Esophagus squamous epithelium (tissue), 4 donors: ENCODE data around the gene TRPV3.

Source experiments
- POLR2A ChIP-seq, 4 donors: fragments of 450-650 bp; IDR thresholded peaks; one replicate each; pipeline ENCODE4 v1.6.1; 2017; ENCODE audit warnings: antibody characterized with exemption in 4 of 4, mild to moderate bottlenecking in 4 of 4, moderate library complexity in 3 of 4
- TF ChIP-seq, protein P1 (sequence below), 6 experiments: fragments of 450-650 bp in 4 of 6; fragments of 200-600 bp in 2 of 6; sonication (generic) in 2 of 6; IDR thresholded peaks; one replicate each; pipeline ENCODE4 v1.5.1; 2016 to 2019; ENCODE audit warnings: antibody characterized with exemption in 6 of 6, mild to moderate bottlenecking in 4 of 6, moderate library complexity in 4 of 6

DNA sequence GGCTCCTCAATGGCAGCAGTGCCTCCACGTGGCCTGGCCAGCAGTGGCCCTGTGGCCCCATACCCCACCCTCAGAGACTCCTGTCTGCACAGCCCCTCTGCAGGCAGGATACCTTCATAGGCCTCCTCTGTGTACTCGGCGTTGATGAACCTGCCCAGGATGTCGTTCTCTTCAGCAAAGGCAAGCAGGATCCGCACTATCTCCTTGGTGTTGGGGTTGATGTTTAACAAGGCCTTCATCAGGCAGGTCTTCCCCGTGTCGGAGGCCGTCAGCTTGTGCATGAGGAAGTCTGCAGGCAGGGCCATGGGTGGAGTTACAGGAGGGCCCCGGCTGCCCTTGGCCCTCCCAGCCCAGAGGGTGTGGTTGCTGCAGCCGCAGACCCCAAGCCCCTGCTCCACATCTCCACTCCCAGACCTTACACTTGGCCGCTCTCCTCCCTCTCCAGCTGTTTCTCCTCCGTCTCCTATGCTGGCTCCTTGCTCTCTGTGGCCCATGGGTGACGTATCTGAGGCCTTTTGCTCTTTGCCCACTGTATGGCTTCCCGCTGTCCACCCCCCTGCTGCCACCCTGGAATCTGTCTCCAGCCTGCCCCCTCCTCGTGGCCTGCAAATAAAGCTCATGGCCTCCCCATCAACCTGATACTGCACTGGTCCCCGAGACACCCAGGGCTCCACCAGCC is 15.1 kb downstream of the TRPV3 start:
- no peak for TF ChIP-seq POLR2A (IDR thresholded peaks at IDR 0.05)
- TF ChIP-seq, protein P1, sequence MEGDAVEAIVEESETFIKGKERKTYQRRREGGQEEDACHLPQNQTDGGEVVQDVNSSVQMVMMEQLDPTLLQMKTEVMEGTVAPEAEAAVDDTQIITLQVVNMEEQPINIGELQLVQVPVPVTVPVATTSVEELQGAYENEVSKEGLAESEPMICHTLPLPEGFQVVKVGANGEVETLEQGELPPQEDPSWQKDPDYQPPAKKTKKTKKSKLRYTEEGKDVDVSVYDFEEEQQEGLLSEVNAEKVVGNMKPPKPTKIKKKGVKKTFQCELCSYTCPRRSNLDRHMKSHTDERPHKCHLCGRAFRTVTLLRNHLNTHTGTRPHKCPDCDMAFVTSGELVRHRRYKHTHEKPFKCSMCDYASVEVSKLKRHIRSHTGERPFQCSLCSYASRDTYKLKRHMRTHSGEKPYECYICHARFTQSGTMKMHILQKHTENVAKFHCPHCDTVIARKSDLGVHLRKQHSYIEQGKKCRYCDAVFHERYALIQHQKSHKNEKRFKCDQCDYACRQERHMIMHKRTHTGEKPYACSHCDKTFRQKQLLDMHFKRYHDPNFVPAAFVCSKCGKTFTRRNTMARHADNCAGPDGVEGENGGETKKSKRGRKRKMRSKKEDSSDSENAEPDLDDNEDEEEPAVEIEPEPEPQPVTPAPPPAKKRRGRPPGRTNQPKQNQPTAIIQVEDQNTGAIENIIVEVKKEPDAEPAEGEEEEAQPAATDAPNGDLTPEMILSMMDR (IDR thresholded peaks at IDR 0.05): no peak
